ENCODE measurements around the gene OGFRL1.

The OGFRL1 gene

GRCh38 chr6:71333050-71333449, 44.4 kb downstream of the OGFRL1 start:
- no peak for FAIRE-seq

GRCh38 chr6:71333697-71334096, 45.1 kb downstream of the OGFRL1 start:
- FAIRE-seq (peak; percentile 86), DNase-seq (ENCODE audit: low spot score) (peak; percentile 64)

More at GRCh38 chr6:71333050-71333449, 44.4 kb downstream of the OGFRL1 start:
- no peak for DNase-seq (ENCODE audit: low spot score)

GRCh38 chr6:71334768-71335167, 46.2 kb downstream of the OGFRL1 start:
- DNase-seq (ENCODE audit: low spot score): peak; percentile 47
- FAIRE-seq: peak; percentile 44

GRCh38 chr6:71335544-71335943, 46.9 kb downstream of the OGFRL1 start:
- FAIRE-seq (no peak), DNase-seq (ENCODE audit: low spot score) (no peak)

GRCh38 chr6:71336901-71337300, 48.3 kb downstream of the OGFRL1 start:
- DNase-seq (ENCODE audit: low spot score) (no peak), FAIRE-seq (no peak)

GRCh38 chr6:71338540-71339316, 50.1 kb downstream of the OGFRL1 start:
- FAIRE-seq: no peak
- DNase-seq (ENCODE audit: low spot score): no peak

- DNase-seq (ENCODE audit: low spot score) (no peak), FAIRE-seq (no peak)
Measured at GRCh38 chr6:71342772-71343171, 54.2 kb downstream of the OGFRL1 start.

GRCh38 chr6:71345476-71346333, 57.1 kb downstream of the OGFRL1 start:
- DNase-seq (ENCODE audit: low spot score): no peak
- FAIRE-seq: no peak

- FAIRE-seq (no peak), DNase-seq (ENCODE audit: low spot score) (no peak)
Measured at GRCh38 chr6:71346334-71346694, 57.7 kb downstream of the OGFRL1 start.

GRCh38 chr6:71347119-71347518, 58.5 kb downstream of the OGFRL1 start:
- FAIRE-seq: no peak
- no peak for DNase-seq (ENCODE audit: low spot score)

- FAIRE-seq (peak; percentile 87), DNase-seq (ENCODE audit: low spot score) (peak; percentile 33)
Measured at GRCh38 chr6:71349395-71349794, 60.8 kb downstream of the OGFRL1 start.

- no peak for DNase-seq (ENCODE audit: low spot score)
Measured at GRCh38 chr6:71349976-71350615, 61.5 kb downstream of the OGFRL1 start.

GRCh38 chr6:71351190-71351589, 62.6 kb downstream of the OGFRL1 start:
- DNase-seq (ENCODE audit: low spot score): no peak
- FAIRE-seq: no peak

More at GRCh38 chr6:71349976-71350615, 61.5 kb downstream of the OGFRL1 start:
- no peak for FAIRE-seq
